ENCODE measurements around the gene RNF145. TPM values are rescaled to one million over a fixed set of nuclear protein-coding genes. Genes with fewer than 3 reads are reported as not detected.

Gene RNF145
- total RNA-seq, 1 donor from 2014 or later, result 25.4 TPM

GRCh38 chr5:159220206-159220605, 10.9 kb upstream of the RNF145 start:
- intact Hi-C loops (cut with DNase I), result no loop called here
- no peak for DNase-seq (ENCODE audit: low spot score)

GRCh38 chr5:159218595-159219023, 9.3 kb upstream of the RNF145 start:
- intact Hi-C loops (cut with DNase I), result no loop called here
- DNase-seq (ENCODE audit: low spot score), result no peak

GRCh38 chr5:159217236-159217635, 7.9 kb upstream of the RNF145 start:
- no peak for DNase-seq (ENCODE audit: low spot score)
- intact Hi-C loops (cut with DNase I), result no loop called here

GRCh38 chr5:159216454-159216853, 7.1 kb upstream of the RNF145 start:
- intact Hi-C loops (cut with DNase I), result no loop called here
- DNase-seq (ENCODE audit: low spot score), result no peak

GRCh38 chr5:159215886-159216285, 6.5 kb upstream of the RNF145 start:
- no peak for DNase-seq (ENCODE audit: low spot score)
- intact Hi-C loops (cut with DNase I), result no loop called here

- intact Hi-C loops (cut with DNase I), result no loop called here
- no peak for DNase-seq (ENCODE audit: low spot score)
Measured at GRCh38 chr5:159214486-159215271, 5.3 kb upstream of the RNF145 start.

GRCh38 chr5:159212657-159213462, 3.5 kb upstream of the RNF145 start:
- intact Hi-C loops (cut with DNase I), result no loop called here
- DNase-seq (ENCODE audit: low spot score), result no peak

GRCh38 chr5:159211729-159212174, 2.4 kb upstream of the RNF145 start:
- intact Hi-C loops (cut with DNase I), result no loop called here
- no peak for DNase-seq (ENCODE audit: low spot score)

- no peak for DNase-seq (ENCODE audit: low spot score)
- intact Hi-C loops (cut with DNase I), result no loop called here
Measured at GRCh38 chr5:159210846-159211245, 1.5 kb upstream of the RNF145 start.

- DNase-seq (ENCODE audit: low spot score), result no peak
- intact Hi-C loops (cut with DNase I), result no loop called here
Measured at GRCh38 chr5:159210210-159210661, 883 bp upstream of the RNF145 start.

- peak; percentile 76 for DNase-seq (ENCODE audit: low spot score)
- intact Hi-C loops (cut with DNase I), result loop anchor here (1.0 to 2.0 kb wide), 2 partner anchors 32 to 55 kb away; partner anchors contain the start of gene UBLCP1
Measured at GRCh38 chr5:159208514-159209437, 577 bp downstream of the RNF145 start.

GRCh38 chr5:159207686-159208513, 1.5 kb downstream of the RNF145 start:
- intact Hi-C loops (cut with DNase I), result loop anchor here (2.0 kb wide), 1 partner anchor 31 kb away; no protein-coding TSS in a partner anchor
- DNase-seq (ENCODE audit: low spot score), result peak; percentile 89

GRCh38 chr5:159207222-159207685, 2.1 kb downstream of the RNF145 start:
- intact Hi-C loops (cut with DNase I), result no loop called here
- DNase-seq (ENCODE audit: low spot score), result no peak

GRCh38 chr5:159206818-159207217, 2.5 kb downstream of the RNF145 start:
- intact Hi-C loops (cut with DNase I), result no loop called here
- DNase-seq (ENCODE audit: low spot score), result no peak

- no peak for DNase-seq (ENCODE audit: low spot score)
- intact Hi-C loops (cut with DNase I), result no loop called here
Measured at GRCh38 chr5:159206368-159206767, 3.0 kb downstream of the RNF145 start.

GRCh38 chr5:159203351-159203750, 6.0 kb downstream of the RNF145 start:
- intact Hi-C loops (cut with DNase I), result loop anchor here (2.0 kb wide), 1 partner anchor 47 kb away; no protein-coding TSS in a partner anchor
- no peak for DNase-seq (ENCODE audit: low spot score)

GRCh38 chr5:159202151-159202550, 7.2 kb downstream of the RNF145 start:
- intact Hi-C loops (cut with DNase I), result loop anchor here (2.0 kb wide), 1 partner anchor 45 kb away; no protein-coding TSS in a partner anchor
- DNase-seq (ENCODE audit: low spot score), result no peak

- no peak for DNase-seq (ENCODE audit: low spot score)
- intact Hi-C loops (cut with DNase I), result no loop called here
Measured at GRCh38 chr5:159199780-159200179, 9.6 kb downstream of the RNF145 start.

All from cardiac septum (tissue), 1 donor.